Measurements from ENCODE around the gene LRRC53. TPM values are rescaled to one million over a fixed set of nuclear protein-coding genes. Genes with fewer than 3 reads are reported as not detected.

Gene LRRC53
- total and polyA plus RNA-seq, 8 donors, result not detected

GRCh38 chr1:74436078-74436477, 76.3 kb downstream of the LRRC53 start:
- no peak for ATAC-seq
- Histone ChIP-seq H3K4me1 (no peaks in the 10 kb centered on the region), H3K27me3 (no peaks in the 10 kb centered on the region), H3K4me3 (no peak overlapping the region), H3K27ac (no peak overlapping the region), H3K9me3 (no peaks in the 10 kb centered on the region), H3K36me3 (no peaks in the 10 kb centered on the region)
- no peak for DNase-seq
- TF ChIP-seq CTCF (IDR thresholded peaks at IDR 0.05), result no peak
- intact Hi-C loops (cut with DNase I), result no loop called here

GRCh38 chr1:74434321-74434720, 78.1 kb downstream of the LRRC53 start:
- Histone ChIP-seq H3K4me3 (no peak overlapping the region), H3K9me3 (no peaks in the 10 kb centered on the region), H3K4me1 (no peaks in the 10 kb centered on the region), H3K36me3 (no peaks in the 10 kb centered on the region), H3K27me3 (no peaks in the 10 kb centered on the region), H3K27ac (no peak overlapping the region)
- DNase-seq, result no peak
- intact Hi-C loops (cut with DNase I), result no loop called here
- TF ChIP-seq CTCF (IDR thresholded peaks at IDR 0.05), result no peak
- no peak for ATAC-seq

DNA sequence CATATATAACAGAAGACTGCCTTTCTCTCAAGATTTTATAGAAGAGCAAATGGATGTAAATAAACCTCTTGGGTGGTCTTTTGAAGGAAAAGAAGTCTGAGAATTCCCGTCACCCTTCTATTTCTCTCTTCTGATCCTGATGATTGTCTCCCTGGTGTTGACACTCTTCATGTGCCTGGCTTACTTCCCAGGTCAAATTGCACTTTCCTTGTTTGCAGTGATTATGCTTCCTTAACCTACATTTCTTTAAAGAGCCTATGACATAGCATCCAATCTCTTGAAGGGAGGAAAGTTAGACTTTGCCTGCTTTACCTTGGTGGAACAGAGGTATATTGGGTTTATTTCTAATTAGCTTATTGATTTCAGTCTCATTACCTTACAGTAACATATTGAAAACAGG, 80.1 kb downstream of the LRRC53 start:
- no peak for DNase-seq
- no peaks in the 10 kb centered on the region for H3K4me1 ChIP-seq
- no peak overlapping the region for H3K4me3 ChIP-seq
- ATAC-seq, result no peak
- H3K27ac ChIP-seq, result no peak overlapping the region
- no peaks in the 10 kb centered on the region for H3K36me3 ChIP-seq
- no peak for TF ChIP-seq CTCF (IDR thresholded peaks at IDR 0.05)
- intact Hi-C loops (cut with DNase I), result no loop called here
- no peaks in the 10 kb centered on the region for H3K9me3 ChIP-seq
- H3K27me3 ChIP-seq, result no peaks in the 10 kb centered on the region

GRCh38 chr1:74431531-74431930, 80.9 kb downstream of the LRRC53 start:
- H3K36me3 ChIP-seq, result no peaks in the 10 kb centered on the region
- DNase-seq (no peak), ATAC-seq (no peak)
- no peak overlapping the region for H3K27ac ChIP-seq
- intact Hi-C loops (cut with DNase I), result no loop called here
- TF ChIP-seq CTCF (IDR thresholded peaks at IDR 0.05), result no peak
- H3K4me3 ChIP-seq, result no peak overlapping the region
- H3K9me3 ChIP-seq, result no peaks in the 10 kb centered on the region
- no peaks in the 10 kb centered on the region for H3K4me1 ChIP-seq
- no peaks in the 10 kb centered on the region for H3K27me3 ChIP-seq

DNA sequence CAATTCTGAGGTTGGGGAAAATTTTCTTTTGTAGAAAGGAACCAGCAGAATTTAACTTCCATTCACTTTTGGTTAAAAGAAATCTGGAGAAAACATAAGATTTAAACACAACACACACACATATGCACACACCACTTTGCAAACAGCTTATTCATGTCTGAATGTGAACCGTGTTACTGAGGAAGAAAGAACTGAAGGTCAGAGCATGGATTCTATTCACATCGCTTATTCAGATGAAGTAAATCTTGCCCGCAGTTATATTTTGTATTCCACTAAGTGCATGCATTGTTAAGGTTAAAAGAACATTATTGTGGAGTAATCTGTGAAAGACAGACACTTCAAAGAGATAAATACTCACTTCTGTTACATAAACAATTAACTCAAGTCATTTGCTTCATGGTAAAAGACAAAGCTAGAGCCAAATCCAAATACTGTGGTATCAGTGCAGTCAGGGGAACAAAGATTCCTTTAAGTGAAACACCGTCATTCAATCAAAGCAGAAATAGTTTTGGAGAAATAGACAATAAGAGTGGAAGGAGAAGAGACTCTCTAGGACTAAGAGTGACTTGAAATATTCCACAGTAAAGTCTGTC, 82.0 kb downstream of the LRRC53 start:
- no peaks in the 10 kb centered on the region for H3K36me3 ChIP-seq
- no peaks in the 10 kb centered on the region for H3K4me1 ChIP-seq
- TF ChIP-seq CTCF (IDR thresholded peaks at IDR 0.05), result no peak
- ATAC-seq (no peak), DNase-seq (no peak)
- no peaks in the 10 kb centered on the region for H3K27me3 ChIP-seq
- no peak overlapping the region for H3K4me3 ChIP-seq
- H3K27ac ChIP-seq, result no peak overlapping the region
- intact Hi-C loops (cut with DNase I), result no loop called here
- no peaks in the 10 kb centered on the region for H3K9me3 ChIP-seq
